Prostate gland (tissue), 2 donors: Measurements from ENCODE around the gene NR3C1.

Experiments used
- CTCF ChIP-seq, 4 experiments: fragments of 200-600 bp in 2 of 4; fragments of 450-650 bp in 2 of 4; sonication (generic) in 2 of 4; IDR thresholded peaks; 1 replicate in 3 of 4; 2 replicates in 1 of 4; pipeline ENCODE4 v1.5.1; 2016 to 2019; ENCODE audit warnings: antibody characterized with exemption in 4 of 4, mild to moderate bottlenecking in 2 of 4, moderate library complexity in 2 of 4
- POLR2A ChIP-seq: fragments of 450-650 bp; IDR thresholded peaks from one replicate; pipeline ENCODE4 v1.6.1; 2016; ENCODE audit warnings: antibody characterized with exemption, mild to moderate bottlenecking

GRCh38 chr5:143402017-143402552 lies 1.4 kb downstream of the NR3C1 start:
- TF ChIP-seq CTCF (IDR thresholded peaks at IDR 0.05): no peak
- no peak for TF ChIP-seq POLR2A
